Superior temporal gyrus (tissue), 1 donor: ENCODE data around the gene SUMF2.
"Not testable (repeated sequence)": the region's sequence is repeated elsewhere in the genome, so short reads cannot be mapped to it uniquely, and the experiment has no call there.

Experiments used
- DNase-seq: peaks from one replicate; pipeline ENCODE4 v3.0.0-alpha.2; 2016; ENCODE audit errors: extremely low spot score

The SUMF2 gene

DNA sequence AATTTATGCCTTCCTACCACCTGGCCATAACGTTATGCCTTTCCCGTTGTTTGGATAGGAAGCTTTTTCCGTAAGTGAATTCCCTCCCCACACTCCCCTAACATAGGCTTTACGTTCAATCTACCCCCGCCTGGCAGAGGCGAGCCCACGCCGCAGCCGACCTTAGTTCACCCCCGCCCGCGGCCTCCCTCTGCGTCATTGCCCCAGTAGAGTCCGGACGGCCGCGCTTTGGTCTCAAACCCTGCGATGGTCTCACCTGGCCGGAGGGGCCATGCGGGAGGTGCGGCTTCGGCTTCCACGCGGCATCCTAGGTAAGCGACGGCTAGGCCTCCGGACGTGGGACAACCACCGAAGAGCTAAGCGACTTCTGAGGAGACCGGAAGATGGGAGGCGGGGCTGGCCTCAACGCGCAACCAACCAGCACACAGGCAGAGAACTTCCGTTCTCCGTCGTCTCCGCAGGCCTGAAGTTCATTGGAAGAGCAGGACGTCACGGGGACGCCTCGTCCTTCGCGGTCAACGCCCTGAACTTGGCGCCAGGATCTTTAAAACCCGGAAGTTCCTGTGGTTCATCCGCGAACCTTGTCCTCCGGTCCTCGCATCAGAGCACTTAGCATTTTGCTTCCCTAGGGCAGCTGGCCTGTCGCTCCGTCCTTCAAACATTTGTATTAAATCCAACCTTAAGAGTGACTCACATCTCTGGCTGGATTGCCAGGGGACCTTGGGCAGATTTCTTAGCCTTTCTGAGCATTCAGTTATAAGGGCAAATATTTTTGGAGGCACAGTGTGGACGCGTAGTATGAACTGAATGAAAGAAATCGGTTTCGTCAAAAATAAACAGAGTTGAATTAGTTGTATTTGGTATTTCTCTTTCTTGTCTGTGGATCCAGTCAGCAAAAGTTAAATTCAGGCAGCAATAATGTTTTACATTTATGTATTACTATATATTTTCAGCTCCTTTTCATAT is 42.3 kb downstream of the SUMF2 start, which contains the start of gene CHCHD2:
CHCHD2 (minus strand) TSS at position 369 of the 966 bp plus-strand sequence; CDS start at position 306, 63 bp downstream.
- peak; percentile 99 for DNase-seq

GRCh38 chr7:56107954-56108258 is 43.8 kb downstream of the SUMF2 start:
- no peak for DNase-seq

- no peak for DNase-seq
Observed at GRCh38 chr7:56110611-56111010, 46.5 kb downstream of the SUMF2 start.

- DNase-seq = not testable (repeated sequence)
Observed at GRCh38 chr7:56112244-56112643, 48.2 kb downstream of the SUMF2 start.

- DNase-seq = no peak
Observed at GRCh38 chr7:56115852-56116538, 51.9 kb downstream of the SUMF2 start, which contains the start of gene NUPR2. TSS of gene NUPR2 (minus strand) at chr7:56116417. CDS start at chr7:56116314, 103 bp downstream.

DNA sequence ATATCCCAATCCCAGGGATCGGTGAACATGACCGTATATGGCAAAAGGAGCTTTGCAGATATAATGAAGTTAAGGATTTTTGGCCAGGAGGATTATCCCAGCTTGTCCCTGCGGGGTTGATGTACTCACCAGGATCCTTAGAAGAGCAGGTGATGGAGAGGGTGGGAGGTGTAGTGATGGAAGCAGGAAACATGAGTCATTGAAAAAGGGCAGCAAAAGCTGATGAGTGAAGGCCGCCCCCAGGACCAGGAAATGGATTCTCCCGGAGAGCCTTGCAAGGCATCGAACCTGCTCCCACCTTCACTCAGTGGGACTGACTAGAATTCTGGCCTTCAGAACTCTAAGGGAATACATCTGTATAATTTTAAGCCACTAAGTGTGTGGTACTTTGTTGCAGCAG is 57.4 kb downstream of the SUMF2 start:
- DNase-seq = no peak

DNA sequence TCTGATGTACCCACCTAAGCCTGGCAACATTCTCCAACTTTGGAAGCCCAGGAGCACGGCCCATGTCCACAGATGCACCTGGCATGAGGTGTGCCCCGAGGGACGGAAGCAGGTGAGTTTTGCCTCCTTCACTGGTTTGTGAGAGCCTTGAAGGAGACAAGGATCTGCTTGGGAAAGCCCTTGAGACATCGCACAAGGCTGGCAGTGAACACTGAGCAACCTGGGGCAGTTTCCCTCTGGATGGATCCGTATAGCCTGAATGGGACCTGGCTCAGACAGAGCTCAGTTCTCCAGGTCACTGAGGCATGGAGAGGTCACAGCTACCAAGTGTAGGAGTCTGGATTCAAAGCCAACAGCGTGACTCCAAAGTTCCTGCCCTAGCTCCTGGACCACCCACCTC is 60.9 kb downstream of the SUMF2 start:
- DNase-seq = no peak

- DNase-seq = no peak
Observed at GRCh38 chr7:56125831-56126230, 61.7 kb downstream of the SUMF2 start.

DNA sequence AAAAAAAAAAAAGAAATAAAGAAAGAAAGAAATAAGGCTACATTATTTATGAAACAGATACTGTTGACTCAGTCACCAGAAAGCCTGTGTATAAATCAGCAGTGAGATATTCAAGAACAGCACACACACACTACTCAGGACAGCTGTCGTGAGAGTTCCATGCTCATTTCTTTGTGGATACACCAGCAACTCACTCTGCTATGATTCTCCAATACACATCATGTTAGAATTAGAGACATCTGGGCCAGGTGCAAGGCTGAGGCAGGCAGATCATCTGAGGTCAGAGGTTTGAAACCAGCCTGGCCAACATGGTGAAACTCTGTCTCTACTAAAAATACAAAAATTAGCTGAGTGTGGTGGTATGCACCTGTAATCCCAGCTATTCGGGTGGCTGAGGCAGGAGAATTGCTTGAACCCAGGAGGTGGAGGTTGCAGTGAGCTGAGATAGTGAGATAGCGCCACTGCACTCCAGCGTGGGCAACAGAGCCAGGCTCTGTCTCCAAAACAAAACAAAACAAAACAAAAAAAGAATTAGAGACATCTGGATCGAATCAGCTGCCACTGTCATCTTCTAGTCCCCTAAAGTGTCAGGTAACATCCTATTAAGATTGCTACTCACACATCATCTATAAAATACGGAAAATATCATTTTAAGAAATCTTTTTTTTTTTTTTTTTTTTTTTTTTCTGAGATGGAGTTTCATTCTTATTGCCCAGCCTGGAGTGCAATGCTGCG is 63.3 kb downstream of the SUMF2 start:
- no peak for DNase-seq
